SK-N-SH treated with all-trans-retinoic acid at 6 μM for 48 hours (cell line): Measurements from ENCODE around the gene GIMAP8.
"Not testable (repeated sequence)": the region's sequence is repeated elsewhere in the genome, so short reads cannot be mapped to it uniquely, and the experiment has no call there.

ENCODE experiments used
- ATAC-seq: fragments of 200-7000 bp; cut with Tn5 transposase; 3 replicates; pipeline ENCODE4 v1.9.1; 2020; ENCODE audit warnings: mild to moderate bottlenecking, moderate library complexity
- ARNTL ChIP-seq: fragments of 450-650 bp; formaldehyde crosslinking; IDR thresholded peaks from 2 replicates; pipeline ENCODE4 v1.5.0; 2020; ENCODE audit warnings: low read depth, mild to moderate bottlenecking, moderate library complexity, borderline replicate concordance
- BACH2 ChIP-seq: fragments of 250-450 bp; sonication (Bioruptor Pico); IDR thresholded peaks from 2 replicates; pipeline ENCODE4 v1.9.0; 2021; ENCODE audit warnings: mild to moderate bottlenecking, borderline replicate concordance
- CSDC2 ChIP-seq: fragments of 250-450 bp; sonication (Bioruptor Pico); IDR thresholded peaks from 2 replicates; pipeline ENCODE4 v1.5.0; 2020; ENCODE audit warnings: mild to moderate bottlenecking, moderate library complexity
- ESRRG ChIP-seq: fragments of 250-450 bp; sonication (Bioruptor Pico); IDR thresholded peaks from 2 replicates; pipeline ENCODE4 v1.6.1; 2021; ENCODE audit warnings: mild to moderate bottlenecking
- GLIS3 ChIP-seq: fragments of 250-450 bp; sonication (Bioruptor Pico); IDR thresholded peaks from 2 replicates; pipeline ENCODE4 v1.5.0; 2020; ENCODE audit warnings: mild to moderate bottlenecking, moderate library complexity
- ISL1 ChIP-seq: fragments of 250-450 bp; sonication (Bioruptor Pico); IDR thresholded peaks from 2 replicates; pipeline ENCODE4 v2.1.2; 2022; ENCODE audit warnings: mild to moderate bottlenecking, moderate library complexity
- PATZ1 ChIP-seq: fragments of 250-450 bp; sonication (Bioruptor Pico); IDR thresholded peaks from 2 replicates; pipeline ENCODE4 v1.8.0; 2020; ENCODE audit warnings: mild to moderate bottlenecking, moderate library complexity, borderline replicate concordance
- POU6F1 ChIP-seq: fragments of 250-450 bp; sonication (Bioruptor Pico); IDR thresholded peaks from 2 replicates; pipeline ENCODE4 v1.8.0; 2021; ENCODE audit warnings: low read depth, mild to moderate bottlenecking, moderate library complexity, borderline replicate concordance
- PPARA ChIP-seq: fragments of 250-450 bp; sonication (Bioruptor Pico); IDR thresholded peaks from 2 replicates; pipeline ENCODE4 v1.5.0; 2020; ENCODE audit warnings: mild to moderate bottlenecking, borderline replicate concordance
- RARB ChIP-seq: fragments of 250-450 bp; sonication (Bioruptor Pico); IDR thresholded peaks from 2 replicates; pipeline ENCODE4 v1.8.0; 2021; ENCODE audit warnings: mild to moderate bottlenecking, moderate library complexity
- SNAI2 ChIP-seq: fragments of 250-450 bp; sonication (Bioruptor Pico); IDR thresholded peaks from 2 replicates; pipeline ENCODE4 v1.5.0; 2020; ENCODE audit warnings: mild to moderate bottlenecking, moderate library complexity
- TOX ChIP-seq: fragments of 250-450 bp; sonication (Bioruptor Pico); IDR thresholded peaks from 2 replicates; pipeline ENCODE4 v1.8.0; 2021; ENCODE audit warnings: mild to moderate bottlenecking, moderate library complexity, borderline replicate concordance
- TSHZ2 ChIP-seq: fragments of 250-450 bp; sonication (Bioruptor Pico); IDR thresholded peaks from 2 replicates; pipeline ENCODE4 v1.5.0; 2020; ENCODE audit warnings: mild to moderate bottlenecking, moderate library complexity
- ZFP3 ChIP-seq: fragments of 250-450 bp; sonication (Bioruptor Pico); IDR thresholded peaks from 2 replicates; pipeline ENCODE4 v1.5.0; 2020; ENCODE audit warnings: mild to moderate bottlenecking, moderate library complexity
- ZNF565 ChIP-seq: fragments of 450-650 bp; formaldehyde crosslinking; conservative IDR thresholded peaks from 2 replicates; pipeline ENCODE4 v1.5.0; 2020; ENCODE audit warnings: low read depth, mild to moderate bottlenecking, moderate library complexity
- ZNF70 ChIP-seq: fragments of 450-650 bp; formaldehyde crosslinking; IDR thresholded peaks from 2 replicates; pipeline ENCODE4 v1.5.0; 2020; ENCODE audit warnings: mild to moderate bottlenecking, moderate library complexity
- ZNF8 ChIP-seq: fragments of 450-650 bp; formaldehyde crosslinking; IDR thresholded peaks from 2 replicates; pipeline ENCODE4 v1.5.0; 2020; ENCODE audit warnings: mild to moderate bottlenecking, moderate library complexity
- TF ChIP-seq, protein P1 (sequence below): fragments of 250-450 bp; sonication (Bioruptor Pico); IDR thresholded peaks from 2 replicates; pipeline ENCODE4 v1.5.1; 2020; ENCODE audit warnings: low read depth, mild to moderate bottlenecking, moderate library complexity
- TF ChIP-seq, protein P2 (sequence below): fragments of 250-450 bp; sonication (Bioruptor Pico); IDR thresholded peaks from 2 replicates; pipeline ENCODE4 v1.5.1; 2021; ENCODE audit warnings: mild to moderate bottlenecking, moderate library complexity

GIMAP8 gene

GRCh38 chr7:150514748-150515222, 64.4 kb downstream of the GIMAP8 start, which contains the start of gene GIMAP7:
TSS of gene GIMAP7 (plus strand) at chr7:150514872. CDS start at chr7:150519975, 5,103 bp downstream.
- TF ChIP-seq SNAI2 = no peak
- no peak for ATAC-seq

DNA sequence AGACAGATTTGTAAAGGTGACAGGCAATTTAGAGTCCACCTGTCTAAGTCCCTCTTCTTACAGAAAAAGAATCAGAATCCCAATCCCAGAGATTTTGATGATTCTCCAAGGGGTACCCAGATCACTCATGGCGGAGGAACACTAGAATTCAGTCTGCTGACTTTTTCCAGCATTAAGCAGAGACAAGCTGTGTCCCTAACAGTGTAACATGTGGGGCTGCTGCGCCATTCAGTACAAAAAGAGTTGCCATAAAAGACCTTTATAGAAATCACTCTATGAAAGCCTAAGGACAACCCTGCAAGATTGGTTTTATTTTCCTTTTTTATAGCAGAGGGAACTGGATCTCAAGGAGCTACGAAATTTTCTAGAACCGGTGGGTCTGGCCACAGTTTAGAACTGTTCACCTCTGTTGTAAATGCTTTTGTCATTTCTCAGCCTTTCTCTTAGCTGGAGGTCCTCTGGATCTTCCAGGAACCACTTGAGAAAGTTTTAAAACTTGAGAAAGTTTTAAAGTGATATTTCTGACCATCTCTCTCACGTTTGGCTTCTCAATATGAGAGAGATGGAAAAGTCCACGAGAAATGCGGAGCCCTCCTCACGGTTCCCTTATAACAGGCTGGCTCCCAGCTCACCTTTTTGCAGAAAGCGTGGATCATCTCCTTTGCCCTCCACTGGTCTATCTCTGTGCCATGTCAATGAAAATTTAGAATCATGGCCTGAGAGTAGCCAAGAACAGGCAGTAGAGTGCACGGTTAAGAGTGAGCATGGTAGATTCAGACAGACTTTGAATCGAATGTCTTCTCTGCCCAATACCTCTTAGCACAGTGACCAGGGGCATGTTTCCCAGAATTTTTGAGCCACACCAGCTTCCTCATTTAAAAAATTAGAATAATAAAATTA, 65.1 kb downstream of the GIMAP8 start:
- no peak for TF ChIP-seq ZNF565 (CRISPR knock-in tag)
- TF ChIP-seq ZNF8 (CRISPR knock-in tag) = no peak
- no peak for TF ChIP-seq ESRRG
- no peak for TF ChIP-seq ZNF70
- TF ChIP-seq, protein P1, sequence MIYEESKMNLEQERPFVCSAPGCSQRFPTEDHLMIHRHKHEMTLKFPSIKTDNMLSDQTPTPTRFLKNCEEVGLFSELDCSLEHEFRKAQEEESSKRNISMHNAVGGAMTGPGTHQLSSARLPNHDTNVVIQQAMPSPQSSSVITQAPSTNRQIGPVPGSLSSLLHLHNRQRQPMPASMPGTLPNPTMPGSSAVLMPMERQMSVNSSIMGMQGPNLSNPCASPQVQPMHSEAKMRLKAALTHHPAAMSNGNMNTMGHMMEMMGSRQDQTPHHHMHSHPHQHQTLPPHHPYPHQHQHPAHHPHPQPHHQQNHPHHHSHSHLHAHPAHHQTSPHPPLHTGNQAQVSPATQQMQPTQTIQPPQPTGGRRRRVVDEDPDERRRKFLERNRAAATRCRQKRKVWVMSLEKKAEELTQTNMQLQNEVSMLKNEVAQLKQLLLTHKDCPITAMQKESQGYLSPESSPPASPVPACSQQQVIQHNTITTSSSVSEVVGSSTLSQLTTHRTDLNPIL = no peak
- ATAC-seq = no peak

DNA sequence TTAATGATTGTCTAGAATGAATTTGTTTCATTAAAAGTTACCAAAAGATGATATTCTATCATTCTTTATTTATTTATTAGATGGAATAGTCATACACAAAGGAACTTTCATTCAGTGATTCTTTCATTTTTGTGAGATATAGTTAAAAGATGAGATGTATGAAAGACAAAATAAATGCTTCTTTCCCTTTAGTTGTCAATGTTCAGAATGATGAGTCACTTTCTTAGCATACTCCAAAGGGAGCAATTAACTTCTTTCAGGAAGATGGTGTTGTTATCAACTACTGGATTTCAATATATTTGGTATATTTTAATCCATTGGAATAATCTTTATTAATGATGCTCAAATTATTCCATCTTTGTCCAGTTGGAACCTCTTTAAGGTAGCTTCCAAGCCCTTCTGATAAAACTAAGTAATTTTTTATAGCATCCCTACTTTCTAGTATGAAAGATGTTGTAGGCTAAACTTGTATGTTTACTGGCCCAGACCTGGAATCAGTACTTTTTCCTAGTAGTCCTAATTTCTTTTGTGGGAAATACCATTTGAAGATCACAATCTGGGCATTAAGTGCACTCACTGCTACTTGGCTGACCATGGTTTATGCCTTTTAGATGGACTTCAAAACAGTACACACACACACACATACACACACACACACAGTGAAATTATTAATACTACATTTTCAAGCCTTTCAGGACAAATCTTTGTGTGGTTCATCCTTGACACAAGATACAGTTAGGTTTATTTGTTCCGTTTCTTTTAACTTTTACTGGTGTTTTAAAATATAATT, 66.7 kb downstream of the GIMAP8 start:
- TF ChIP-seq RARB (CRISPR knock-in tag) (no peak), PATZ1 (CRISPR knock-in tag) (no peak), ZNF70 (no peak), GLIS3 (CRISPR knock-in tag) (no peak), TOX (CRISPR knock-in tag) (no peak), ESRRG (no peak)
- no peak for ATAC-seq

DNA sequence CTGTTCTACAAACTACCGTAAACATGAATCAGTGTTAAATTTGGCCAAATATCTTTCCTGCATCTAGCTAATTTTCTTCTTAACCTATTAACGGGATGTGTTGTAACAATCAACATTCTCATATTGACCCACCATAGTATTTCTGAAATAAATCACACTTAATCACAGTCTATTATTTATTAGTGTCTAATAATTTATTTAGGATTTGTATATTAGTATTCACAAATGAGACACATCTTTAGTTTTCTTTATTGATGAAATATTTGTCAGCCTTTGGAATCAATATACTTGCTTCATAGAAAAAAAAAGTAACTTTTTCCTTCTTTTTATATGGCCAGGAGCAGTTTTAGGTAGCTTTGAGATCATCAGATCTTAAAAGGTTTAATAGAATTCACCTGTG, 68.9 kb downstream of the GIMAP8 start:
- TF ChIP-seq ARNTL (CRISPR knock-in tag) (no peak), GLIS3 (CRISPR knock-in tag) (no peak), PATZ1 (CRISPR knock-in tag) (no peak), SNAI2 (no peak), TSHZ2 (CRISPR knock-in tag) (no peak)
- no peak for ATAC-seq

- no peak for ATAC-seq
- TF ChIP-seq ZNF8 (CRISPR knock-in tag) (no peak), CSDC2 (CRISPR knock-in tag) (no peak), ISL1 (CRISPR knock-in tag) (no peak), POU6F1 (CRISPR knock-in tag) (no peak), ZNF70 (no peak), ARNTL (CRISPR knock-in tag) (no peak), GLIS3 (CRISPR knock-in tag) (no peak), PPARA (no peak), TOX (CRISPR knock-in tag) (no peak), RARB (CRISPR knock-in tag) (no peak), ZFP3 (no peak), BACH2 (CRISPR knock-in tag) (no peak)
- TF ChIP-seq, protein P2, sequence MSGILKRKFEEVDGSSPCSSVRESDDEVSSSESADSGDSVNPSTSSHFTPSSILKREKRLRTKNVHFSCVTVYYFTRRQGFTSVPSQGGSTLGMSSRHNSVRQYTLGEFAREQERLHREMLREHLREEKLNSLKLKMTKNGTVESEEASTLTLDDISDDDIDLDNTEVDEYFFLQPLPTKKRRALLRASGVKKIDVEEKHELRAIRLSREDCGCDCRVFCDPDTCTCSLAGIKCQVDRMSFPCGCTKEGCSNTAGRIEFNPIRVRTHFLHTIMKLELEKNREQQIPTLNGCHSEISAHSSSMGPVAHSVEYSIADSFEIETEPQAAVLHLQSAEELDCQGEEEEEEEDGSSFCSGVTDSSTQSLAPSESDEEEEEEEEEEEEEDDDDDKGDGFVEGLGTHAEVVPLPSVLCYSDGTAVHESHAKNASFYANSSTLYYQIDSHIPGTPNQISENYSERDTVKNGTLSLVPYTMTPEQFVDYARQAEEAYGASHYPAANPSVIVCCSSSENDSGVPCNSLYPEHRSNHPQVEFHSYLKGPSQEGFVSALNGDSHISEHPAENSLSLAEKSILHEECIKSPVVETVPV (CRISPR knock-in tag) = no peak
Observed at GRCh38 chr7:150520145-150520544, 69.7 kb downstream of the GIMAP8 start.

- ATAC-seq = not testable (repeated sequence)
Observed at GRCh38 chr7:150522931-150523330, 72.5 kb downstream of the GIMAP8 start.
